ENCODE data around the gene ENKD1.

ENKD1 gene

GRCh38 chr16:67663151-67663876 is 3.2 kb downstream of the ENKD1 start:
- no peak for DNase-seq (ENCODE audit: low spot score)

- DNase-seq (ENCODE audit: low spot score) = no peak
Observed at GRCh38 chr16:67662653-67663010, 3.9 kb downstream of the ENKD1 start.

DNA sequence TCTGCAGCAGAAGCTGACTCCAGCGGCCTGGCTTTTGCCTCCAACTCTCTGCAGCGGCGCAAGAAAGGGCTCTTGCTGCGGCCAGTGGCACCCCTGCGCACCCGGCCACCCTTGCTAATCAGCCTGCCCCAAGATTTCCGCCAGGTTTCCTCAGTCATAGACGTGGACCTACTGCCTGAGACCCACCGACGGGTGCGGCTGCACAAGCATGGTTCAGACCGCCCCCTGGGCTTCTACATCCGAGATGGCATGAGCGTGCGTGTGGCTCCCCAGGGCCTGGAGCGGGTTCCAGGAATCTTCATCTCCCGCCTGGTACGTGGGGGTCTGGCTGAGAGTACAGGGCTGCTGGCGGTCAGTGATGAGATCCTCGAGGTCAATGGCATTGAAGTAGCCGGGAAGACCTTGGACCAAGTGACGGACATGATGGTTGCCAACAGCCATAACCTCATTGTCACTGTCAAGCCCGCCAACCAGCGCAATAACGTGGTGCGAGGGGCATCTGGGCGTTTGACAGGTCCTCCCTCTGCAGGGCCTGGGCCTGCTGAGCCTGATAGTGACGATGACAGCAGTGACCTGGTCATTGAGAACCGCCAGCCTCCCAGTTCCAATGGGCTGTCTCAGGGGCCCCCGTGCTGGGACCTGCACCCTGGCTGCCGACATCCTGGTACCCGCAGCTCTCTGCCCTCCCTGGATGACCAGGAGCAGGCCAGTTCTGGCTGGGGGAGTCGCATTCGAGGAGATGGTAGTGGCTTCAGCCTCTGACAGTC is 4.5 kb downstream of the ENKD1 start:
- no peak for DNase-seq (ENCODE audit: low spot score)

GRCh38 chr16:67661101-67661761 is 5.3 kb downstream of the ENKD1 start:
- DNase-seq (ENCODE audit: low spot score) = peak; percentile 37

- DNase-seq (ENCODE audit: low spot score) = peak; percentile 99
Observed at GRCh38 chr16:67660564-67661028, 6.0 kb downstream of the ENKD1 start, which contains the start of gene PARD6A. Gene PARD6A (plus strand): TSS chr16:67660960. CDS start chr16:67661039, 79 bp downstream.

GRCh38 chr16:67659675-67660563 is 6.6 kb downstream of the ENKD1 start, which contains the start of gene ACD:
Gene ACD (minus strand): TSS chr16:67660260. CDS start chr16:67660220, 40 bp downstream.
- DNase-seq (ENCODE audit: low spot score) = peak; percentile 99

DNA sequence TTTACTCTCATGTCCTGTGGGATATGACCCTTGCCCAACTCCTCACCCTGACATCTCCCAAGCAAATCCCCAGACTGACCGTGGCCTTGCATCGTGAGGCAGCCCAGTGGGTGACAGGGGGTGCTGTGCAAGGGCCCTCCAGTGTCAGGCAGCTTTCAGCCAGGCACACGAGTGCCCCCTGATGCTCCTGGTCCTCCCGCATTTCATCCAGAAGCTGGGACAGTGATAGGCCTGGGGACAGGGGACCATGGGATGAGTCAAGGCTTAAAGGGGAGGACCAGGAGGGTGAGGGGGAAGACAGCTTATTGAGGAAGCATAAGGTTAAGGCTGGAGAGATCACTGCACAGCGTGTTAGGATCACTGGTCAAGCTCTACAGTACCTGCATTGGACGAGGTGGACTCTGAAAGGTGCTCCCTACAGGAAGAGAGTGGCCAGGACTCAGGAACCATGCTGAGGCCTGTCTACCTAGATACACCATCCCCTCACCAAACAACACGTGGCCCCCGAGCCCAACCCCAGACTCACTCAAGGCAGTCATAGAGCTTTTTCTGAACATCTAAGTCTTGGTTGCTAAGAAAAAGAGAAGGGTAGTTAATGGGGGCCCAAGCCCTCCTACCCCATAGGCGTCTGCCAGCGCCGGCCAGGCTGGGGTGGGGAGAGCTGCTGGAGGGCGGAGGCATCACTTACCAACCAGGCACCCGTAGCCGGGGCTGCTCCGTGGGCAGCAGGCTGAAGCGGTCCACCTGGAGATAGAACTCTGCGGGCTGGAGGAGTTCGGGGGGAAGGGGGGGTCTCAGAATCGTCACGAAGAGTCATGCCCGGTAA is 7.5 kb downstream of the ENKD1 start:
- DNase-seq (ENCODE audit: low spot score) = no peak

DNA sequence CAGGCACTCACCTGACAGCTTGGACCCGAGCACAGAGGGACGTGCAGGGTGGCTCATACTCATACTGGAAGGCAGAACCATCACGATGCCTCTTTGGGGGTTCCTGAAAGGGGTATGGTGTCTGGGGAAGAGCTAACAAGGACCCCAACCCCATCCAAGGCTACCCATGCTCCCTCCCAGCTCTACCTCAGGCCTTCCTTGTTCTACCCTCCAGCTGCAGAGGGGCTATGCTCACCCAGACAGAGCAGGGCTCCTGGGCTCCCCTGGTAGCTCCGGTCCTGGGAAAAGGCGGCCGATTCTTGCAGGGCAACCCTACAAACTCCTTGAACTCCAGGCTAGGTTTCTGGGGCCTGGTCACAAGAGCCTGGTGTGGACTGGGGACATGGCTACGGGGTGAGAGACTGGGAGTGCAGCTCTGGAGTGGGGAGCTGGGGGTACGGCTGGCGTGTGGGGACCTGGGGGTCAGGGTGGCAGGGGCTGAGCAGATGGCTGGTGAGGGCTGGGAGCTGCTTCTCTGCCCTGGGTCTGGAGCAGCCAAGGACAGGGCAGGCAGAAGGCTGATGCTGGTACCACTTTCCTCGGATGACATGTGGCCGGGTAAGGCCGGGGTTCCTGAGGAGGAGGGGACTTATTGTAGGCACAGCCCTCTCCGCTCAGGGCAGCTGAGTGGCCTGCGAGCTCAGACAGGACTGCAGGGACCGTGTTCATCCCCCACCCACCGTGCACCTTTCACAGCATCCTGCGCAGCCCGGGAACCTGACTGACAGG is 8.6 kb downstream of the ENKD1 start:
- no peak for DNase-seq (ENCODE audit: low spot score)

DNA sequence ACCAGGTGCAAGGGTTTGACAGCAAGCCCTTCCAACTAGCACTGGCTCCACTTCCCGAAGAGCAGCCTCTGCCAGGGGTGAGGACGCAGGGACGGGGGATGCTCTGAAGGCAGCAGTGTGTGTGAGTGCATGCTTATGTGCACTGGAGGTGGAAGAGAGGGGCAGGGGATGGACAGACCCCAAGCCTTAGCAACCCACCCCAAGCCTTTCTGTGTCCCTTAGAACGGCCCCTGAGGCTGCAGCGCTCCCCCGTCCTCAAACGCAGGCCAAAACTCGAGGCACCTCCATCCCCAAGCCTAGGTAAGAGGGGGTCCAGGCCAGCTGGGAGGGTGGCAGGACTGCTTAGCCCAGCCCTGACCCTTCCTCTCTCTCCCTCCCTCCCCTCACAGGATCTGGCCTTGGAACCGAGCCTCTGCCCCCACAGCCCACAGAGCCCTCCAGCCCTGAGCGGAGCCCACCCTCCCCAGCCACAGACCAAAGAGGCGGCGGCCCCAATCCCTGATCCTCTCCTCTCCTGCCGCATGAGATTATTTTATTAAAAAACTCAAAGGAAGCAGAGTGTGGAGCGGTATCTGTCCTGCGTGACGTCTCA is 9.4 kb downstream of the ENKD1 start:
- no peak for DNase-seq (ENCODE audit: low spot score)

DNA sequence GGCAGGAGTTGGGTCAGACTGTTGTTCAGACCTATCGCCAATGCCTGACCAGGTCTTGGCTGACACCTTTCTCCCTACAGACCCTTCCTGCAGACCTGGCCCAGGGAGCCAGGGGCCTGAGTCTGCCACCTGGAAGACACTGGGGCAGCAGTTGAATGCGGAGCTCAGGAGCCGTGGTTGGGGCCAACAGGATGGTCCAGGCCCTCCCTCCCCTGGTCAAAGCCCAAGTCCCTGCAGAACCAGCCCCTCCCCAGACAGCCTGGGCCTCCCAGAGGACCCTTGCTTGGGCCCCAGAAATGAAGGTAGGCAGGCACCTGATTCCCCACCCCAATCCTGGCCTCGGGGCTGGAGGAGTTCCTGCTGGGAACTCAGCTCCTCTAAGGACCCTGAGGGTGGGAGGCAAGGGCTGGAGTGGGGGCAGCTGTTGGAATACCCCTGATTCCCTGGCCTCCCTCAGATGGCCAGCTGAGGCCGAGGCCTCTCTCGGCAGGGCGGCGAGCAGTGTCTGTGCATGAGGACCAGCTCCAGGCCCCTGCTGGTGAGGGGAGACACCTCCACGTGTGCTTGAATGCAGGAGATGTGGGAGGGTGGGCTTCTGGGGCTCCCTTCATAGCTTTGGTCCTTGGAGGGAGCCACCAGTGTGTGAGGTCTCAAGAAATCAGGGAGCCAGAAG is 10.1 kb downstream of the ENKD1 start:
- no peak for DNase-seq (ENCODE audit: low spot score)

DNA sequence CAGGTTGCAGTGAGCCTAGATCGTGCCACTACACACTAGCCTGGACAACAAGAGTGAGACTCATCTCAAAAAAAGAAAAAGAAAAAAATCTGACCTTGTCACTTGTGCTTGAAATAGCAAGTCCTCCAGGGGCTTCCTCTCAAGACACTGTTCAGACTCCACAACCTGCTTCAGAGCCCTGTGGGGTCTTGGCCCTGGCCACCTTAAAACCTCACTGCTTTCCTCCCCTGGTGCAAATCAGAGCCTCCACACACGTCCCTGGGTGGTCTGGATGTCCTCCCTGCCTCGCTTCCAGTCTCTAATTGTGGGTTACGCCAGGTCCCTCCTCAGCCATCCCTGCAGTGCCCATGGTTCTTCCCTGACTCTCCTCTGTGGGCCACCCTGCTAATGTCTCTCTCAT is 11.2 kb downstream of the ENKD1 start:
- DNase-seq (ENCODE audit: low spot score) = no peak

GRCh38 chr16:67654403-67654911 is 12.1 kb downstream of the ENKD1 start:
- DNase-seq (ENCODE audit: low spot score) = no peak

DNA sequence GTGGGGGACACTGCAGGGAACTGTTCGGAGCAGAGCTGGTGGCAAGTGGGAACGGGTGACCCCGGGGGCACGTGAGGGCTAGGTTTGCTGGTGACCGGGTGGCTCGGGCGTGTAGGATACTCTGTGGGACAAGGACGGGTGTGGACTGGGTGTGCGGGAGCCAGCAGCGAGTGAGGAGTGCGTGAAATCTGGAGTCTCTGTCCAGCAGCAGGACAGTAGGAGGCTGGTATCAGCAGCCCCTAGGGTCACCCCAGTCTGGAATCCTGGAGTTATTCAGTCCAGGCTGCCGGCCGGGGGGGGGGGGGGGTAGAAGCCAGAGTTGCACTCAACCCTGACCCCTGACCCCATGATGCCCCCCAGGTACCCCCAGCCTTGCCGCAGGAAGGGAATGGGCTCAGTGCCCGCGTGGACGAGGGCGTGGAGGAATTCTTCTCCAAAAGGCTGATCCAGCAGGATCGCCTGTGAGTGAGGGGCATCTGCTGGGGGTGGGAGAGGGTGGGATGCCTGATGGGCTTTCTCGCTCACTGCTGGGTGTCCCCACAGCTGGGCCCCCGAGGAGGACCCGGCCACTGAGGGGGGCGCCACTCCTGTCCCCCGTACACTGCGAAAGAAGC is 12.7 kb downstream of the ENKD1 start:
- peak; percentile 34 for DNase-seq (ENCODE audit: low spot score)

- peak; percentile 62 for DNase-seq (ENCODE audit: low spot score)
Observed at GRCh38 chr16:67653128-67653788, 13.3 kb downstream of the ENKD1 start.

- peak; percentile 78 for DNase-seq (ENCODE audit: low spot score)
Observed at GRCh38 chr16:67652578-67653127, 13.9 kb downstream of the ENKD1 start.

DNA sequence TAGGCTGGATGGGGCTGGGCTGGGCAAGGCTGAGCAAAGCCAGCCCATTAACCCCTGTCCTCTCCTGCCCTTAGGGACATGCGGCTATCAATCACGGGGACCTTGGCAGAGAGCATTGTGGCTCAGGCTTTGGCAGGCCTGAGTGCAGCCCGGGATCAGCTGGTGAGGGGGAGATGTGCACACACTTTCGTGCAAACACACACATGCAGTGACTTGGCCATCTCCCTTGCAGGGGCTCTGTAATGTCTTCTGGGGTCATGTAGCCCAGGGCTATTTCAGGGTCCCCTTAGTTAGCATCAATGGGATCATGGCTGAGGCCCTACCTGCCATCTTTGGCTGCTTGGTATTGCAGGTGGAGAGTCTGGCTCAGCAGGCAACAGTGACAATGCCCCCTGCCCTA is 14.7 kb downstream of the ENKD1 start:
- no peak for DNase-seq (ENCODE audit: low spot score)

GRCh38 chr16:67651039-67651438 is 15.5 kb downstream of the ENKD1 start:
- DNase-seq (ENCODE audit: low spot score) = no peak
